ENCODE results near the gene TRIM77. TPM values are rescaled to one million over a fixed set of nuclear protein-coding genes. Genes with fewer than 3 reads are reported as not detected.

Gene TRIM77
- total RNA-seq, 1 experiment from 2014 or later: not detected

DNA sequence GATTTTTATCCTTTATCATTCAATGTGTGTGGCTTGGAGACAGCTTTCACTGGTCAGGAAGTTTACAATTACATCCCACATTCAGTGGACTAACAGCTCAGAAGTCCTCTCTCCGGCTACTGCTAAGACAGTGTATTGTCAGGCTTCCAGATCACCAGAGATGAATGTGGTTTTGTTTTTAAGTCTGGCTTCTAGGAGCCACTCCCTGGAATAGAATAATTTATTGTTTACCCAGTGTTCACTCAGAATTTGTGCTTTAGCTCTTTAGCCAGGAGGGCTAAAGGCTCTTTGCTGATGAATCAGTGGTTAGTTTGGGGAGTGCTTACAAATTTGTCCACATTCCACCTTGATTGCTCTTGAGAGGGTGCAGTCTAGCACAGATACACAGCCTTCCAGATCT is 26.5 kb downstream of the TRIM77 start:
- DNase-seq (ENCODE audit: low spot score) (no peak), ATAC-seq (peak; percentile 26; the same call in 1 of the 2 replicates)
- Mint-ChIP-seq H3K36me3 (no peaks in the 10 kb centered on the region), H3K27me3 (ENCODE audit: low read depth) (no peaks in the 10 kb centered on the region), H3K4me3 (no peak overlapping the region), H3K4me1 (peaks cover 10% of the 10 kb centered on the region), H3K27ac (no peak overlapping the region), H3K9me3 (no peaks in the 10 kb centered on the region)
- TF ChIP-seq USF1 (CRISPR knock-in tag; IDR thresholded peaks at IDR 0.05) (no peak), ESRRA (CRISPR knock-in tag; IDR thresholded peaks at IDR 0.05; ENCODE audit: borderline replicate concordance) (no peak), OVOL2 (CRISPR knock-in tag; IDR thresholded peaks at IDR 0.05; ENCODE audit: borderline replicate concordance) (no peak), ZNF121 (CRISPR knock-in tag; IDR thresholded peaks at IDR 0.05) (no peak), CREB1 (CRISPR knock-in tag; IDR thresholded peaks at IDR 0.05) (no peak), CDX4 (CRISPR knock-in tag; IDR thresholded peaks at IDR 0.05; ENCODE audit: borderline replicate concordance) (no peak), E2F5 (CRISPR knock-in tag; IDR thresholded peaks at IDR 0.05) (no peak), ZNF232 (CRISPR knock-in tag; IDR thresholded peaks at IDR 0.05) (no peak)
- TF ChIP-seq, protein P1, sequence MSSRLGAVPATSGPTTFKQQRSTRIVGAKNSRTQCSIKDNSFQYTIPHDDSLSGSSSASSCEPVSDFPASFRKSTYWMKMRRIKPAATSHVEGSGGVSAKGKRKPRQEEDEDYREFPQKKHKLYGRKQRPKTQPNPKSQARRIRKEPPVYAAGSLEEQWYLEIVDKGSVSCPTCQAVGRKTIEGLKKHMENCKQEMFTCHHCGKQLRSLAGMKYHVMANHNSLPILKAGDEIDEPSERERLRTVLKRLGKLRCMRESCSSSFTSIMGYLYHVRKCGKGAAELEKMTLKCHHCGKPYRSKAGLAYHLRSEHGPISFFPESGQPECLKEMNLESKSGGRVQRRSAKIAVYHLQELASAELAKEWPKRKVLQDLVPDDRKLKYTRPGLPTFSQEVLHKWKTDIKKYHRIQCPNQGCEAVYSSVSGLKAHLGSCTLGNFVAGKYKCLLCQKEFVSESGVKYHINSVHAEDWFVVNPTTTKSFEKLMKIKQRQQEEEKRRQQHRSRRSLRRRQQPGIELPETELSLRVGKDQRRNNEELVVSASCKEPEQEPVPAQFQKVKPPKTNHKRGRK (CRISPR knock-in tag; IDR thresholded peaks at IDR 0.05; ENCODE audit: borderline replicate concordance): no peak
- TF ChIP-seq, protein P2, sequence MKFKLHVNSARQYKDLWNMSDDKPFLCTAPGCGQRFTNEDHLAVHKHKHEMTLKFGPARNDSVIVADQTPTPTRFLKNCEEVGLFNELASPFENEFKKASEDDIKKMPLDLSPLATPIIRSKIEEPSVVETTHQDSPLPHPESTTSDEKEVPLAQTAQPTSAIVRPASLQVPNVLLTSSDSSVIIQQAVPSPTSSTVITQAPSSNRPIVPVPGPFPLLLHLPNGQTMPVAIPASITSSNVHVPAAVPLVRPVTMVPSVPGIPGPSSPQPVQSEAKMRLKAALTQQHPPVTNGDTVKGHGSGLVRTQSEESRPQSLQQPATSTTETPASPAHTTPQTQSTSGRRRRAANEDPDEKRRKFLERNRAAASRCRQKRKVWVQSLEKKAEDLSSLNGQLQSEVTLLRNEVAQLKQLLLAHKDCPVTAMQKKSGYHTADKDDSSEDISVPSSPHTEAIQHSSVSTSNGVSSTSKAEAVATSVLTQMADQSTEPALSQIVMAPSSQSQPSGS (CRISPR knock-in tag; IDR thresholded peaks at IDR 0.05; ENCODE audit: borderline replicate concordance, low read depth): no peak
- ChIA-PET CTCF (no interaction called here), POLR2A (no interaction called here)

GRCh38 chr11:89737116-89737515 is 27.0 kb downstream of the TRIM77 start:
- no peak overlapping the region for H3K4me3 Mint-ChIP-seq
- ATAC-seq (peak; percentile 59; the same call in 1 of the 2 replicates), DNase-seq (ENCODE audit: low spot score) (no peak)
- no peak overlapping the region for H3K27ac Mint-ChIP-seq
- H3K36me3 Mint-ChIP-seq: no peaks in the 10 kb centered on the region
- ChIA-PET POLR2A (no interaction called here), CTCF (no interaction called here)
- no peaks in the 10 kb centered on the region for H3K27me3 Mint-ChIP-seq (ENCODE audit: low read depth)
- H3K9me3 Mint-ChIP-seq: no peaks in the 10 kb centered on the region
- peaks cover 10% of the 10 kb centered on the region for H3K4me1 Mint-ChIP-seq
- TF ChIP-seq, protein P3, sequence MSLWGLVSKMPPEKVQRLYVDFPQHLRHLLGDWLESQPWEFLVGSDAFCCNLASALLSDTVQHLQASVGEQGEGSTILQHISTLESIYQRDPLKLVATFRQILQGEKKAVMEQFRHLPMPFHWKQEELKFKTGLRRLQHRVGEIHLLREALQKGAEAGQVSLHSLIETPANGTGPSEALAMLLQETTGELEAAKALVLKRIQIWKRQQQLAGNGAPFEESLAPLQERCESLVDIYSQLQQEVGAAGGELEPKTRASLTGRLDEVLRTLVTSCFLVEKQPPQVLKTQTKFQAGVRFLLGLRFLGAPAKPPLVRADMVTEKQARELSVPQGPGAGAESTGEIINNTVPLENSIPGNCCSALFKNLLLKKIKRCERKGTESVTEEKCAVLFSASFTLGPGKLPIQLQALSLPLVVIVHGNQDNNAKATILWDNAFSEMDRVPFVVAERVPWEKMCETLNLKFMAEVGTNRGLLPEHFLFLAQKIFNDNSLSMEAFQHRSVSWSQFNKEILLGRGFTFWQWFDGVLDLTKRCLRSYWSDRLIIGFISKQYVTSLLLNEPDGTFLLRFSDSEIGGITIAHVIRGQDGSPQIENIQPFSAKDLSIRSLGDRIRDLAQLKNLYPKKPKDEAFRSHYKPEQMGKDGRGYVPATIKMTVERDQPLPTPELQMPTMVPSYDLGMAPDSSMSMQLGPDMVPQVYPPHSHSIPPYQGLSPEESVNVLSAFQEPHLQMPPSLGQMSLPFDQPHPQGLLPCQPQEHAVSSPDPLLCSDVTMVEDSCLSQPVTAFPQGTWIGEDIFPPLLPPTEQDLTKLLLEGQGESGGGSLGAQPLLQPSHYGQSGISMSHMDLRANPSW (CRISPR knock-in tag; conservative IDR thresholded peaks at IDR 0.05; ENCODE audit: low read depth): no peak
- TF ChIP-seq, protein P4, sequence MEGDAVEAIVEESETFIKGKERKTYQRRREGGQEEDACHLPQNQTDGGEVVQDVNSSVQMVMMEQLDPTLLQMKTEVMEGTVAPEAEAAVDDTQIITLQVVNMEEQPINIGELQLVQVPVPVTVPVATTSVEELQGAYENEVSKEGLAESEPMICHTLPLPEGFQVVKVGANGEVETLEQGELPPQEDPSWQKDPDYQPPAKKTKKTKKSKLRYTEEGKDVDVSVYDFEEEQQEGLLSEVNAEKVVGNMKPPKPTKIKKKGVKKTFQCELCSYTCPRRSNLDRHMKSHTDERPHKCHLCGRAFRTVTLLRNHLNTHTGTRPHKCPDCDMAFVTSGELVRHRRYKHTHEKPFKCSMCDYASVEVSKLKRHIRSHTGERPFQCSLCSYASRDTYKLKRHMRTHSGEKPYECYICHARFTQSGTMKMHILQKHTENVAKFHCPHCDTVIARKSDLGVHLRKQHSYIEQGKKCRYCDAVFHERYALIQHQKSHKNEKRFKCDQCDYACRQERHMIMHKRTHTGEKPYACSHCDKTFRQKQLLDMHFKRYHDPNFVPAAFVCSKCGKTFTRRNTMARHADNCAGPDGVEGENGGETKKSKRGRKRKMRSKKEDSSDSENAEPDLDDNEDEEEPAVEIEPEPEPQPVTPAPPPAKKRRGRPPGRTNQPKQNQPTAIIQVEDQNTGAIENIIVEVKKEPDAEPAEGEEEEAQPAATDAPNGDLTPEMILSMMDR (IDR thresholded peaks at IDR 0.05): no peak
- TF ChIP-seq OVOL2 (CRISPR knock-in tag; IDR thresholded peaks at IDR 0.05; ENCODE audit: borderline replicate concordance) (no peak), JAZF1 (CRISPR knock-in tag; IDR thresholded peaks at IDR 0.05) (no peak), E2F5 (CRISPR knock-in tag; IDR thresholded peaks at IDR 0.05) (no peak), USF1 (CRISPR knock-in tag; IDR thresholded peaks at IDR 0.05) (no peak), HMGA2 (CRISPR knock-in tag; IDR thresholded peaks at IDR 0.05) (no peak), ATF3 (CRISPR knock-in tag; conservative IDR thresholded peaks at IDR 0.05) (no peak), ETV6 (CRISPR knock-in tag; IDR thresholded peaks at IDR 0.05) (no peak), ZNF423 (CRISPR knock-in tag; IDR thresholded peaks at IDR 0.05) (no peak), MYBL2 (CRISPR knock-in tag; IDR thresholded peaks at IDR 0.05) (no peak), ELF4 (CRISPR knock-in tag; IDR thresholded peaks at IDR 0.05; ENCODE audit: low read depth) (no peak), GRHL2 (CRISPR knock-in tag; IDR thresholded peaks at IDR 0.05; ENCODE audit: insufficient replicate concordance, severe bottlenecking) (no peak)
- TF ChIP-seq, protein P2 (CRISPR knock-in tag; IDR thresholded peaks at IDR 0.05; ENCODE audit: borderline replicate concordance, low read depth): no peak
